Thoracic aorta (tissue), 2 donors: ENCODE measurements around the gene SERPINE1. TPM values are rescaled to one million over a fixed set of nuclear protein-coding genes. Genes with fewer than 3 reads are reported as not detected.

Experiments used
- ATAC-seq: fragments of 150-250 bp; one replicate; pipeline ENCODE4 v1.8.0; 2017; ENCODE audit warnings: low read depth; ENCODE audit not compliant: insufficient number of reproducible peaks, low FRiP score
- DNase-seq: peaks from one replicate; pipeline ENCODE4 v3.0.0-alpha.2; 2020; ENCODE audit warnings: low spot score
- H3K27ac ChIP-seq, 2 donors: fragments of 200-600 bp; sonication (generic); 1 replicate in 1 of 2; 2 replicates in 1 of 2; pipeline ENCODE4 v1.5.1; 2016; ENCODE audit warnings: mild to moderate bottlenecking in 2 of 2, moderate library complexity in 2 of 2
- H3K27me3 ChIP-seq: fragments of 200-600 bp; sonication (generic); replicated peaks from 2 replicates; pipeline ENCODE4 v1.6.0; 2016; ENCODE audit warnings: mild to moderate bottlenecking; ENCODE audit not compliant: insufficient read depth
- H3K36me3 ChIP-seq: fragments of 200-600 bp; sonication (generic); one replicate; pipeline ENCODE4 v1.5.1; 2016
- H3K4me1 ChIP-seq, 2 donors: fragments of 200-600 bp; sonication (generic); 1 replicate in 1 of 2; 2 replicates in 1 of 2; pipeline versions ENCODE4 v1.5.1 to v1.6.0; 2016; ENCODE audit warnings: low read depth in 2 of 2, mild to moderate bottlenecking in 1 of 2; ENCODE audit not compliant: control insufficient read depth in 1 of 2
- H3K4me3 ChIP-seq: fragments of 200-600 bp; sonication (generic); 2 replicates; pipeline ENCODE4 v1.5.1; 2016; ENCODE audit warnings: mild to moderate bottlenecking
- H3K9me3 ChIP-seq: fragments of 200-600 bp; sonication (generic); 2 replicates; pipeline ENCODE4 v1.5.1; 2016
- total RNA-seq, 2 donors: library from RNA; depleted of rRNA; stranded (reverse); fragments of >200 nt; gene quantifications; one replicate each; pipeline versions ENCODE4 v1.1.0 to v1.2.3, GENCODE V29; 2016
- TF ChIP-seq, protein P1 (sequence below): fragments of 200-600 bp; sonication (generic); IDR thresholded peaks from one replicate; pipeline ENCODE4 v1.5.1; 2019; ENCODE audit warnings: antibody characterized with exemption

Gene SERPINE1
- total RNA-seq, 2 donors from 2014 or later, result 542 to 1,009 TPM

DNA sequence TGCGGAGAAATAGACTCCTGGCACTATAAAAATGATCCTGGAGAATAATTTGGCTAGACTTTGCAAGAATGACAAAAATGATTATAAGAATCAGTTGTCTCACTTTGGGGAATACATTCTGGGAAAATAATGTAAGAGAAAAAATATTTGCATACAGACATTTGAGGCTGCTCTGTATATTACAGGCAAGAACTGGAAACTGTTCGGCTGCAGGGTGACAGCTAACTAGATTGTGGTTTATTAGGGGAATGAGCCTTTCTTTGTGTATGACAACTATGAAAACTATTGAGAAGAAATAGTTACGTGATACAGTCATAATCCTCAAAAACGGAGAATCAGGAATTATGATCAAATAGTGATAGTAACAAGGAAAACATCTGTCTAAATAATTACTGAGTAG is 33.0 kb upstream of the SERPINE1 start:
- peak overlapping the region in 1 of 2 donors; percentile 35 for H3K27ac ChIP-seq

DNA sequence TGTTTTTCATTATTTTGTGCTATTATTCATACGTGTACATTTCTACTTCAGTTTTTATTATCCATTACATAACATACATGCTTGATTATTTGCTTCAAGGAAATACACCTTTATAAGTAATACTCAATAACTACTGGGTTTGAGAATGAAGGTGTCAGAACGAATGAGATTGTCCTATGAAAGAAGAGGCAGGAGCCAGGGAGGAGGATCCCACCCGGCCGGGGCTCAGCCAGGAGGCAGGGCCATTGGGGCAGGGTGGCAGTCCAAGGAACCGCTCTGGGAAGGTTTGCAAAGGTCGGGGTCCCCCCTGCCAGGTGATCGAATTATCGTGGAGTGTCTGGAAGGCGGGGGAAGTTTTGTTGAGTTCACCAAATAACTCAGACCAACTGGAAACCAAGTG is 32.5 kb upstream of the SERPINE1 start:
- TF ChIP-seq, protein P1, sequence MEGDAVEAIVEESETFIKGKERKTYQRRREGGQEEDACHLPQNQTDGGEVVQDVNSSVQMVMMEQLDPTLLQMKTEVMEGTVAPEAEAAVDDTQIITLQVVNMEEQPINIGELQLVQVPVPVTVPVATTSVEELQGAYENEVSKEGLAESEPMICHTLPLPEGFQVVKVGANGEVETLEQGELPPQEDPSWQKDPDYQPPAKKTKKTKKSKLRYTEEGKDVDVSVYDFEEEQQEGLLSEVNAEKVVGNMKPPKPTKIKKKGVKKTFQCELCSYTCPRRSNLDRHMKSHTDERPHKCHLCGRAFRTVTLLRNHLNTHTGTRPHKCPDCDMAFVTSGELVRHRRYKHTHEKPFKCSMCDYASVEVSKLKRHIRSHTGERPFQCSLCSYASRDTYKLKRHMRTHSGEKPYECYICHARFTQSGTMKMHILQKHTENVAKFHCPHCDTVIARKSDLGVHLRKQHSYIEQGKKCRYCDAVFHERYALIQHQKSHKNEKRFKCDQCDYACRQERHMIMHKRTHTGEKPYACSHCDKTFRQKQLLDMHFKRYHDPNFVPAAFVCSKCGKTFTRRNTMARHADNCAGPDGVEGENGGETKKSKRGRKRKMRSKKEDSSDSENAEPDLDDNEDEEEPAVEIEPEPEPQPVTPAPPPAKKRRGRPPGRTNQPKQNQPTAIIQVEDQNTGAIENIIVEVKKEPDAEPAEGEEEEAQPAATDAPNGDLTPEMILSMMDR, result no peak
- ATAC-seq, result peak; percentile 15
- H3K27ac ChIP-seq, result peak overlapping the region in 1 of 2 donors; percentile 35

More for the DNA sequence above, 33.0 kb upstream of the SERPINE1 start:
- peaks cover 6 to 35% of the 10 kb centered on the region in 2 donors for H3K4me1 ChIP-seq
- DNase-seq, result no peak
- no peaks in the 10 kb centered on the region for H3K27me3 ChIP-seq
- H3K9me3 ChIP-seq, result no peaks in the 10 kb centered on the region
- TF ChIP-seq, protein P1, result no peak
- peak; percentile 34 for ATAC-seq
- H3K36me3 ChIP-seq, result peaks cover 10% of the 10 kb centered on the region
- H3K4me3 ChIP-seq, result no peak overlapping the region

DNA sequence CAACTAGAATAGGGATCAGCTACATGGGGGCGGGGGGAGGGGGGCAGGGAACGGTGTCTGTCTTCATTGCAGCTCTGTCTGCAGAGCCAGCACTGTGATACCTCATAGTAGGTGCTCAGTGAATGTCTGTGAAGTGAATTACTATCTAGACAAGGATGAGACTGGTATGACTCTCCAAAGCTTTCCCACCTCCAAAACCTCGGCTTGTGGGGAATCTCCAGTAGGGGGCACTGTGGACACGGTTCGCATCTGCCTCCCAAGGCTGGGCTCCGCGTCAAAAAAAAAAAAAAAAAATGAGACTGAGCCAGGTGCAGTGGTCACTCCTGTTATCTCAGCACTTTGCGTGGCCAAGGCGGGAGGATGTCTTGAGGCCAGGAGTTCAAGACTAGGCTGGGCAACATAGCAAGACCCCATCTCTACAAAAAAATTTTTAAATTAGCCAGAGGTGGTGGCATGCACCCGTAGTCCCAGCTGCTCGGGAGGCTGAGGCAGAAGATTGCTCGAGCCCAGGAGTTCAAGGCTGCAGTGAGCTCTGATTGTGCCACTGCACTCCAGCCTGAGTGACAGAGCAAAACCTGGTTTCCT is 32.0 kb upstream of the SERPINE1 start:
- Histone ChIP-seq H3K4me3 (no peak overlapping the region), H3K27ac (peak overlapping the region in 1 of 2 donors; percentile 35), H3K27me3 (no peaks in the 10 kb centered on the region), H3K4me1 (peaks cover 7 to 35% of the 10 kb centered on the region in 2 donors), H3K9me3 (no peaks in the 10 kb centered on the region), H3K36me3 (peaks cover under 1% of the 10 kb centered on the region)
- ATAC-seq (peak; percentile 56), DNase-seq (no peak)
- TF ChIP-seq, protein P1, result peak; percentile 58

More for the DNA sequence above, 32.5 kb upstream of the SERPINE1 start:
- DNase-seq, result no peak
- no peaks in the 10 kb centered on the region for H3K9me3 ChIP-seq
- H3K4me1 ChIP-seq, result peaks cover 4 to 35% of the 10 kb centered on the region in 2 donors
- no peak overlapping the region for H3K4me3 ChIP-seq
- no peaks in the 10 kb centered on the region for H3K27me3 ChIP-seq
- peaks cover 6% of the 10 kb centered on the region for H3K36me3 ChIP-seq

DNA sequence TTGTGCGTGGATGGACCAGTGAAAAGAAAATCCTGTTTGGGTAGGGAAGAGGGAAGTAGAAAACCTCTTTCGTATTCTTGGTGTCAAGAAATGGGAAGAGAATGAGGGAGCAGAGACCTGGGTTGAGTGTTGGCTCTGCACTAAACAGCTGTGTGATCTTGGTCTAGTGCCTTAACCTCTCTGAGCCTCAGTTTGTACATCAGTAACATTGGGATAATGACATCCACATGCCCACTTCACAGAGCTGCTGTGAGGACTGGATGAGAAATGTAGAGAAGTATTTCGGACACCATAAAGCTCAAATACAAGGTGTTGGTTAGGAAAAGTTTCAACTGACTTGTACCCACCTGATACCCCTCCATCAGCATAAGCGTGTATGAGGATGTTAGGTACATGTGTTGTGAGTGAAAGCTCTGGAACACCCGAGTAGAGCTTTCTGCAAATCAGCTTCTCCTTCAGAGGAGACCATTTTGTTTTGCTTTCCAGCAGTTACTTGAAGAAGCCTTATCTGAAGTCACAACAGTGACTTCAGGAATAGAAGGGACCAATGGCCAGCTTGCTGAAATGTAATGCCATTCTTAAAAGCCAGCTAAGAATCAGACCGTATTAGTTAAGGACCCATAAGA is 30.5 kb upstream of the SERPINE1 start:
- TF ChIP-seq, protein P1, result no peak
- Histone ChIP-seq H3K27ac (no peak overlapping the region), H3K4me3 (no peak overlapping the region), H3K4me1 (peaks cover 13 to 45% of the 10 kb centered on the region in 2 donors), H3K9me3 (no peaks in the 10 kb centered on the region), H3K36me3 (no peaks in the 10 kb centered on the region), H3K27me3 (no peaks in the 10 kb centered on the region)
- DNase-seq (no peak), ATAC-seq (no peak)

DNA sequence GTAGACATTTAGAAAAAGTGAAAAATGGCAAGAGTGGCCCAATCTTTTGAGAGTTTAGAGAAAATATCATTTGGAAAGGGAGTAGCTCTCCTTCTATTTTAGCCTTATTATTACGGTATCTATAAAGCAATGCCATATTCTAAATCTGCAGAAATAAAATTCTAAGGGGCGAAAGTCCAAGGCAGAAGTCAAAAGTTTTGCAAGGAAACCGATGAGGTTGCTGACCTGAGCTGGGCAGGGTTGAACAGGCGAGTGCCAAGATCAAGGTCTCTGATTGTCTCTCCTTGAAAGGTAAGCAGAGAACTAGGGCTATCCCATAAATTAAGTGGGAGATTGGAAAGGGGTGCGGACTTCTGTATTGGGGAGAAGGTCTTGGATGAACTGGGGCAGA is 30.0 kb upstream of the SERPINE1 start:
- TF ChIP-seq, protein P1, result no peak
- no peak for ATAC-seq

More for the DNA sequence above, 30.0 kb upstream of the SERPINE1 start:
- no peaks in the 10 kb centered on the region for H3K9me3 ChIP-seq
- no peaks in the 10 kb centered on the region for H3K27me3 ChIP-seq
- H3K4me3 ChIP-seq, result no peak overlapping the region
- H3K27ac ChIP-seq, result no peak overlapping the region
- DNase-seq, result no peak
- H3K4me1 ChIP-seq, result peaks cover 13 to 49% of the 10 kb centered on the region in 2 donors
- H3K36me3 ChIP-seq, result no peaks in the 10 kb centered on the region
